Astrocyte (in vitro differentiated cells and primary cell): ENCODE measurements around the gene IBSP.
A peak's percentile ranks its signal among the peaks of the same experiment; 100 is the strongest.

Experiments used
- EZH2 ChIP-seq: IDR thresholded peaks from 2 replicates; pipeline ENCODE4 v1.6.1; 2012; ENCODE audit warnings: mild to moderate bottlenecking, low read length, inconsistent platforms; ENCODE audit not compliant: insufficient read depth
- TF ChIP-seq, protein P1 (sequence below): IDR thresholded peaks from 2 replicates; pipeline ENCODE4 v1.5.1; 2011; ENCODE audit warnings: low read depth, mild to moderate bottlenecking, inconsistent platforms, low read length, moderate library complexity; ENCODE audit not compliant: insufficient read depth

DNA sequence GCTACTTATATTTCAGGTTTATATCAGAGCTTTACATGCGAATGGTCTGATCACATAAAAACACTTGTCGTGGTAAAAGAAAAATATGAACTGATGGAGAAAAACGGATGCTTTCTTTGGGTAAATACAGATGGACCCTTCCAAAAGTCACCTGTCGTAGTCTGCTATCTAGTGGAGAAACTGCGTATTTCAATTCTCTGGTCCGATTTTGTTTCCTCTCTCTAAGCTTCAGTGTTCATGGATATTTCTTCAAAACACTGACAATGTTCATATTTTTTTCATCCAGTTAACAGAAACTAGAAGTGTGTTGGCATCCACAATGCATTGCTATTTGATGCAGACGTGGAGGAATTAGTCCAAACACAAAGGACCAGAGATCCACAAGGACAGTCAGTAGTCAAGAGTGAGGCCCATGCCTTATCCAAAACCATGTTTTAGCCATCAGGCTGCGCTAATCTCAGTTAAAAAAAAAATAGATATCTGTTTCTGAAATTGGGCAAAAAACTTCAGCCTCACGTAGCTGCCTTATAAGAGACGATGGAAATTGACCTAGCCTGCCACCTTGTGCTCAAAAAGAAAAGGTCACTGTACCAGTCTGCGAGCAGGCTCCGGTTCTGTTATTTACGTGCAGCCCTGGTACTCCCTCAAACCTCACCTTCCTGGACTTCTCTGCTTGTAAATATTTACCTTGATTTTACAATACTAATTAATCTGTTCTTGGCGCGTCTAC is 49.4 kb downstream of the IBSP start:
- TF ChIP-seq, protein P1, sequence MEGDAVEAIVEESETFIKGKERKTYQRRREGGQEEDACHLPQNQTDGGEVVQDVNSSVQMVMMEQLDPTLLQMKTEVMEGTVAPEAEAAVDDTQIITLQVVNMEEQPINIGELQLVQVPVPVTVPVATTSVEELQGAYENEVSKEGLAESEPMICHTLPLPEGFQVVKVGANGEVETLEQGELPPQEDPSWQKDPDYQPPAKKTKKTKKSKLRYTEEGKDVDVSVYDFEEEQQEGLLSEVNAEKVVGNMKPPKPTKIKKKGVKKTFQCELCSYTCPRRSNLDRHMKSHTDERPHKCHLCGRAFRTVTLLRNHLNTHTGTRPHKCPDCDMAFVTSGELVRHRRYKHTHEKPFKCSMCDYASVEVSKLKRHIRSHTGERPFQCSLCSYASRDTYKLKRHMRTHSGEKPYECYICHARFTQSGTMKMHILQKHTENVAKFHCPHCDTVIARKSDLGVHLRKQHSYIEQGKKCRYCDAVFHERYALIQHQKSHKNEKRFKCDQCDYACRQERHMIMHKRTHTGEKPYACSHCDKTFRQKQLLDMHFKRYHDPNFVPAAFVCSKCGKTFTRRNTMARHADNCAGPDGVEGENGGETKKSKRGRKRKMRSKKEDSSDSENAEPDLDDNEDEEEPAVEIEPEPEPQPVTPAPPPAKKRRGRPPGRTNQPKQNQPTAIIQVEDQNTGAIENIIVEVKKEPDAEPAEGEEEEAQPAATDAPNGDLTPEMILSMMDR: peak; percentile 50
- TF ChIP-seq EZH2: no peak
